ENCODE results near the gene MEI1. TPM values are rescaled to one million over a fixed set of nuclear protein-coding genes. Genes with fewer than 3 reads are reported as not detected.

MEI1 gene
- total RNA-seq, 2 donors from 2014 or later: 7.4 TPM; not detected in 1

DNA sequence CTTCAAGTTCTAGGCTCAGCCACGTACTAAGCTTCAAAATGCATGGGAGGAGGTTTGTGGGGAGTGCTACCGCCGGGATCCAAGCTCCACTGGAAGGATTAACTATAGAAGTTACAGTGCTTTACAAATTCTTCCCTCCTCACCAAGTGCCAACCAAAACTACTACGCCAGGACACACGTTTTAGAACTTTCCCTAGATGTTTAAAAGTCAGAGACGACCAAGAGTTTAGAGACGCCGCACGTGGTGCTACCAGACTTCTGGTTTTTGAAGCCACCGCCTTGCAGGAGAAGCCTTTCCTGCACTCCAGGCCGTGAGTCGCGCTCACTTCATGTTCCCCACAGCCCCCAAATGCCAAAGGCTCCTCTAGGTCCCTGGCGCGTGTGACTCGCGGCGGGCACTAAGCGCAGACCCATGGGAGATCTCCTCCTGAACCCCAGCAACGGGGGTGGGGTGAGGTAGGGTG, 11.4 kb upstream of the MEI1 start:
- Histone ChIP-seq H3K36me3 (no peaks in the 10 kb centered on the region), H3K9me3 (no peaks in the 10 kb centered on the region), H3K27me3 (replicated peaks; ENCODE audit: insufficient read depth) (no peaks in the 10 kb centered on the region), H3K27ac (peak overlapping the region; percentile 90 to 98), H3K4me1 (replicated peaks) (no peaks in the 10 kb centered on the region), H3K4me3 (peak overlapping the region; percentile 81 to 85)
- intact Hi-C loops (cut with DNase I): no loop called here
- TF ChIP-seq, protein P1, sequence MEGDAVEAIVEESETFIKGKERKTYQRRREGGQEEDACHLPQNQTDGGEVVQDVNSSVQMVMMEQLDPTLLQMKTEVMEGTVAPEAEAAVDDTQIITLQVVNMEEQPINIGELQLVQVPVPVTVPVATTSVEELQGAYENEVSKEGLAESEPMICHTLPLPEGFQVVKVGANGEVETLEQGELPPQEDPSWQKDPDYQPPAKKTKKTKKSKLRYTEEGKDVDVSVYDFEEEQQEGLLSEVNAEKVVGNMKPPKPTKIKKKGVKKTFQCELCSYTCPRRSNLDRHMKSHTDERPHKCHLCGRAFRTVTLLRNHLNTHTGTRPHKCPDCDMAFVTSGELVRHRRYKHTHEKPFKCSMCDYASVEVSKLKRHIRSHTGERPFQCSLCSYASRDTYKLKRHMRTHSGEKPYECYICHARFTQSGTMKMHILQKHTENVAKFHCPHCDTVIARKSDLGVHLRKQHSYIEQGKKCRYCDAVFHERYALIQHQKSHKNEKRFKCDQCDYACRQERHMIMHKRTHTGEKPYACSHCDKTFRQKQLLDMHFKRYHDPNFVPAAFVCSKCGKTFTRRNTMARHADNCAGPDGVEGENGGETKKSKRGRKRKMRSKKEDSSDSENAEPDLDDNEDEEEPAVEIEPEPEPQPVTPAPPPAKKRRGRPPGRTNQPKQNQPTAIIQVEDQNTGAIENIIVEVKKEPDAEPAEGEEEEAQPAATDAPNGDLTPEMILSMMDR (IDR thresholded peaks at IDR 0.05): no peak
- TF ChIP-seq POLR2AphosphoS5 (IDR thresholded peaks at IDR 0.05) (no peak), POLR2A (IDR thresholded peaks at IDR 0.05) (no peak)
- DNase-seq (ENCODE audit: low spot score): no peak
- under 1% methylated on average over 20 of the region's 20 CpGs for WGBS

DNA sequence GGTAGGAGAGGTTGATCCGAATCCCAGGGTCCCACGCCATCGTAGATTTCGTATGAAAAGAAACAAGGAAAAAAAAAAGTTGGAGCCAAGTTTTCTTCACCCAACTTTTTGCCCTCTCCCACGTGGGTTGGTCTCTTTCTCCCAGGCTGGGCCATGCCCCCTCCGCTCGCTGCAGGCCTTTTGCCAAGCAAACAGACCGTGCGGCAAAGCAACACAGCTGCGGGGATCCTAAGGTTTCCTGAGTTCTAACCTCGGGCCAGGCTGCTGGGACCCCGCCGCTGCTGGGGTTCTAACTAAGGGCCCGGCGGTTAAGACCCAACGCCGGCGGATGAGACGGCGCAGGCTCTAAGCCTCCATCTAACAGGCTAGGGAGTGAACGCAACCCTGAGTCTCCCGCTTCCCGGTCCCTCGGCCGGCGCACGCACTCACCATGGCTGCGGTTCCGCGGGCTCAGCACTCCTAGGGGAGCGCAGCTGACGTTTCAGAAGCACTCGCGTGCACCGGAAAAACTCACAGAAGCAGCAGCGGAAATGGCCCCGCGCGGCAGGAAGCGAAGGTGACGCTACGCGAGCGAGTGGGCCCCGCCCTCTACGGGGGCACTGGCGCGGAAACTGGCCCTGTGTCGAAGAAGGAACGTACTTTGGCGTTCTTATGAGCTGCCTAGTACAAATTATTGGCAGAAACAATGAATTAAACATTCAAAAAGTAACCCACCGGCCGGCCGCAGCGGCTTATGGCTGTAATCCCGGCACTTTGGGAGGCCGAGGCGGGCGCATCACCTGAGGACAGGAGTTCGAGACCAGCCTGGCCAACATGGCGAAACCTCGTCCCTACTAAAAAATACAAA, 10.7 kb upstream of the MEI1 start, which contains the start of gene SNU13:
Gene SNU13 (minus strand): TSS at position 503 of the 847 bp plus-strand sequence. CDS start 71 bp downstream, at position 432.
- no peaks in the 10 kb centered on the region for H3K4me1 ChIP-seq (replicated peaks)
- intact Hi-C loops (cut with DNase I): no loop called here
- DNase-seq (ENCODE audit: low spot score): peak; percentile 86
- whole genome bisulfite sequencing: under 1% methylated on average over 62 of the region's 62 CpGs
- no peaks in the 10 kb centered on the region for H3K36me3 ChIP-seq
- TF ChIP-seq POLR2A (IDR thresholded peaks at IDR 0.05) (peak; percentile 74), POLR2AphosphoS5 (IDR thresholded peaks at IDR 0.05) (peak; percentile 96)
- TF ChIP-seq, protein P1 (IDR thresholded peaks at IDR 0.05): peak in 1 of 4 experiments; percentile 10
- peak within 1 kb of the TSS; percentile 90 to 98 for H3K27ac ChIP-seq
- no peaks in the 10 kb centered on the region for H3K9me3 ChIP-seq
- no peaks in the 10 kb centered on the region for H3K27me3 ChIP-seq (replicated peaks; ENCODE audit: insufficient read depth)
- peak within 1 kb of the TSS; percentile 81 to 85 for H3K4me3 ChIP-seq

DNA sequence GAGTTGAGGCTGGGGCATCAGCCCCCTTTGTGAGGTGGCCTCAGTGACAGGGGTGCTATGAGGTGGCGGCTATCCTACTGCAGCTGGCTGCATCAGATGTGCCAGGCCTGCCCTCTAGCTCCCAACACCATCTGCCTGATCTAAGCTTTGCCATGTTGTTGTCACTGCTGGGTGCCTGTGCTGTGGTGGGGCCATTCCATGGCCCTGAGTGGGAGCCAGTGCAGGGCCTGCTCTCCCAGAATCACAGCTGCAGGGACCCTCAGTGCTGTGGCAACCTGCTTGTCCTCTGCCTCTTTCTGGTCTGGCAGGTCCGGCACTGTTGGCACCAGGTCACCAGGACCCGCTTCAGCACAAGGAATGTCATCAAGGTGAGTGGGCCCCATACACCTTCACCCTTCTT, 8.8 kb upstream of the MEI1 start:
- intact Hi-C loops (cut with DNase I): loop anchor here (10.0 kb wide), 1 partner anchor 134 kb away; no protein-coding TSS in a partner anchor
- Histone ChIP-seq H3K4me1 (replicated peaks) (no peaks in the 10 kb centered on the region), H3K27me3 (replicated peaks; ENCODE audit: insufficient read depth) (no peaks in the 10 kb centered on the region), H3K36me3 (no peaks in the 10 kb centered on the region), H3K27ac (no peak overlapping the region), H3K4me3 (no peak overlapping the region), H3K9me3 (no peaks in the 10 kb centered on the region)
- no peak for TF ChIP-seq POLR2A (IDR thresholded peaks at IDR 0.05)
- TF ChIP-seq, protein P1 (IDR thresholded peaks at IDR 0.05): no peak
- no peak for TF ChIP-seq POLR2AphosphoS5 (IDR thresholded peaks at IDR 0.05)
- DNase-seq (ENCODE audit: low spot score): no peak
- 95% methylated on average over 3 of the region's 3 CpGs for WGBS

DNA sequence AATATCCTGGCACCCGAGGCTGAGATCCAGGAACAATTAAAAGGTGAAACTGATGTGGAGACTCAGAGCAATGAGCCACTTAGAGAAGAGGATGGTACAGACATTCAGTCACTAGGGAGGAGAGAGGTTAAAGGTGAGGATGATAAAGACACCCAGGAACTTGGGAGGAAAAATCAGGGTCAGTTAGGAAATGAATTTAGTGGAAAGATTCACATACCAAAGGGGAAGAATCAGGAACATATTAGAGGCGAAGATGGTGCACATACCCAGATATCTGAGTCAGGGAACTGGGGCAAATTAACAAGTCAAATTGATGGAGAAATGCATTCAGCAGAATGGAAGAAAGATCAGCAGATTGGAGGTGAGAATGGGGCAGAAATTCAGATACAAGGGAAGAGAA, 4.1 kb upstream of the MEI1 start:
- Histone ChIP-seq H3K27me3 (replicated peaks; ENCODE audit: insufficient read depth) (no peaks in the 10 kb centered on the region), H3K4me3 (no peak overlapping the region), H3K9me3 (no peaks in the 10 kb centered on the region), H3K27ac (no peak overlapping the region), H3K4me1 (replicated peaks) (no peaks in the 10 kb centered on the region), H3K36me3 (no peaks in the 10 kb centered on the region)
- DNase-seq (ENCODE audit: low spot score): no peak
- TF ChIP-seq POLR2A (IDR thresholded peaks at IDR 0.05): no peak
- no peak for TF ChIP-seq POLR2AphosphoS5 (IDR thresholded peaks at IDR 0.05)
- TF ChIP-seq, protein P1 (IDR thresholded peaks at IDR 0.05): no peak
- intact Hi-C loops (cut with DNase I): loop anchor here (10.0 kb wide), 1 partner anchor 130 kb away; no protein-coding TSS in a partner anchor
- 93% methylated on average over 2 of the region's 2 CpGs for WGBS

All from prostate gland (tissue), 2 donors.